HG03139 (cell line): ENCODE measurements around the gene PODXL.

Source experiments
- ATAC-seq: cut with Tn5 transposase; IDR thresholded peaks from one replicate; pipeline ENCODE4 v1.9.1; 2021; ENCODE audit not compliant: unreplicated experiment

The PODXL gene

GRCh38 chr7:131568510-131568909 is 12.1 kb upstream of the PODXL start:
- no peak for ATAC-seq

- no peak for ATAC-seq
Measured at GRCh38 chr7:131564640-131565039, 8.2 kb upstream of the PODXL start.

DNA sequence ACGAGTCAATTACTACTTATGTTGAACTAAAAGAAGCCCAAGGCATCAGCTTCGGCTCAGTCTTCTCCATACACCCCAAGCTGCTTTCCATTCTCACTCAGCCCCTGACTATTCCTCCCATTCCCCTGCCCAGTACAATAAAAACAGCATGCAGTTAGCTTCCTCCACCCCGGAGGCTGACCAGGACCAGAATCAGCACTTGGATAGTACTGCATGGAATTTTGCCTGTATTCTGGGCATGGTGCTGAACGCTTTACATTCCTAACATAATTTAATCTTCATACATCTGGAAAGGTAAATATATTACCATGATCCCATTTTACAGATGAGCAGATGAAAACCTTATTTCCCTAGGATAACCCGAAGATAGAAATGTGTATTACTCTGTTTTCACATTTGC is 7.5 kb upstream of the PODXL start:
- no peak for ATAC-seq

- ATAC-seq: no peak
Measured at GRCh38 chr7:131562941-131563340, 6.5 kb upstream of the PODXL start.

GRCh38 chr7:131560061-131560460 is 3.6 kb upstream of the PODXL start:
- ATAC-seq: no peak

DNA sequence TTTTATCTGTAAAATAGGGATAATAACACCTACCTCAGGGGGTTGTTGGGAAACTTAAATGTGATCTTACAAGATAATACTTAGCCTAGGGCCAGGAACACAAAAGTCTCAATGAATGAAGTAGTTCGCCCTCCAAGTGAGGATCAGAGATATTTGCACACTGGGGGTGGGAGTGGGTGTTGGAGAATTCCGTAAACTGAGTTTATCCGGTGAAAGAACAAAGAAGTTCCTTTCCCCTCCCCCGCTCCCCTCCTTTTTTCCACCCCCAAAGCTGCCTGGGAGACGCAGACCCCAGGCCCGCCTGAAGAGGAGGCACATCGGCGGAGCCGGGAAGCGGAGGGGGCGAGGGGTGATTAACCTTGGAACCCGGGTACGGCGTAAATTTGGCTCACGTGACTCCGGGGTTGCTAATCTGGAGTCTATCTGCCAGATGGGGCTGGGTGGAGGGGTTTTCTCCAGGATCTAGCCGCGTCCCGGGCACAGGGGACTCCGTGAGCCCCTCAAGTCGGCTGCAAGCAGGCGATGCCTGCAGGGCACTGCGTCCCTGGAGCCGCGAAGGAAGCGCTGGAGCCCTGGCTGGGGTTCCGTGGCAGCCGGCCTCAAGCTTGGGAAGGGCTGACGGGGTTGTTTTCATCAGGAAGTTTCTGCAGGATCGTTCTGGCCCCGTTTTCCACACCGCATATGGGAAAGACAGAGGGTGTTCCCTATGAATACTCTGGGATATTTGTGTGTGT is 1.4 kb upstream of the PODXL start:
- ATAC-seq: no peak

GRCh38 chr7:131556909-131557651 is 652 bp upstream of the PODXL start:
- ATAC-seq: no peak

- ATAC-seq: no peak
Measured at GRCh38 chr7:131555552-131556052, 826 bp downstream of the PODXL start.

- ATAC-seq: no peak
Measured at GRCh38 chr7:131554880-131555516, 1.4 kb downstream of the PODXL start.

- ATAC-seq: no peak
Measured at GRCh38 chr7:131553931-131554330, 2.5 kb downstream of the PODXL start.

- ATAC-seq: no peak
Measured at GRCh38 chr7:131552053-131552452, 4.4 kb downstream of the PODXL start.

- ATAC-seq: no peak
Measured at GRCh38 chr7:131550846-131551245, 5.6 kb downstream of the PODXL start.

- ATAC-seq: no peak
Measured at GRCh38 chr7:131548371-131548770, 8.1 kb downstream of the PODXL start.

DNA sequence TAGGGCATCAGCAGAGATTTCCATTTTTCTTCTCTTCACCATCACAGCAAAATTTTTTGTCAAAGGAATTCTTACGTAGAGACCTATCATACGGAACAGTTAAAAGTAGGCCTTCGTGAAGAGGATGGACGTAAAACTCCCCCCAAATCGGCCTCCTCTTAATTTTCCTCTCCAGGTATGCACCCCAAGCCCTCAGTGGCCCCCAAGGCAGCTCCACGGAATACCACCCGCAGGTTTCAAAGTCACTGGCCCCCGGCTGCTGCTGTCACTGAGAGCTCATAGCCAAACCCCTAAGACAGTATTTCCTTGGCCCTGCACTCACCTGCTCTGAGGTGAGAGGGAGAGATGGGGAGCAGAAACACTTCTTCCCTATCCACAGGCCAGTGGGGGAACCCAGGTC is 8.8 kb downstream of the PODXL start:
- ATAC-seq: no peak

DNA sequence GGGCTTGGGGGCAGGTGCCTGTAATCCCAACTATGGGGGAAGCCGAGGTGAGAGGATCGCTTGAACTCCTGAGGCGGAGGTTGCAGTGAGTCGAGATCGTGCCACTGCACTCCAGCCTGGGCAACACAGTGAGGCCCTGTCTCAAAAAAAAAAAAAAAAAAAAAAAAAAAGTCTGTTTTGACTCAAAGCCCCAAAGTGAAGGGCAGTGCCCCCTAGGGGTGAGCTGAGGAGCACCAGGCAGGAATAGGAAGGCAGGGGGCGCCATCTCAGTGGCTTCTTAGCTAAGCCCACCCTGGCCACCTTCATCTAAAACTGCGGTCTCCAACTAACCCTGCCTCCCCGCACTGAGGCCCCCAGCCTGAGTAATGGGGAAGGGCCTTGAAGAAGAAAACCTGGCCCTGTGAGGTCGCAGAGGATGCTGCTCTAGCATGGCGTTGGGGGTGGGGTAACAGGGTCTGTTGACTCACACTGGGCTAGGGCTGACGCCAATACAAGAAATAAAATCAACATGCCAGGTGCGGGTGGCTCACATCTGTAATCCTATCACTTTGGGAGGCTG is 9.8 kb downstream of the PODXL start:
- no peak for ATAC-seq

- ATAC-seq: no peak
Measured at GRCh38 chr7:131546126-131546525, 10.3 kb downstream of the PODXL start.

DNA sequence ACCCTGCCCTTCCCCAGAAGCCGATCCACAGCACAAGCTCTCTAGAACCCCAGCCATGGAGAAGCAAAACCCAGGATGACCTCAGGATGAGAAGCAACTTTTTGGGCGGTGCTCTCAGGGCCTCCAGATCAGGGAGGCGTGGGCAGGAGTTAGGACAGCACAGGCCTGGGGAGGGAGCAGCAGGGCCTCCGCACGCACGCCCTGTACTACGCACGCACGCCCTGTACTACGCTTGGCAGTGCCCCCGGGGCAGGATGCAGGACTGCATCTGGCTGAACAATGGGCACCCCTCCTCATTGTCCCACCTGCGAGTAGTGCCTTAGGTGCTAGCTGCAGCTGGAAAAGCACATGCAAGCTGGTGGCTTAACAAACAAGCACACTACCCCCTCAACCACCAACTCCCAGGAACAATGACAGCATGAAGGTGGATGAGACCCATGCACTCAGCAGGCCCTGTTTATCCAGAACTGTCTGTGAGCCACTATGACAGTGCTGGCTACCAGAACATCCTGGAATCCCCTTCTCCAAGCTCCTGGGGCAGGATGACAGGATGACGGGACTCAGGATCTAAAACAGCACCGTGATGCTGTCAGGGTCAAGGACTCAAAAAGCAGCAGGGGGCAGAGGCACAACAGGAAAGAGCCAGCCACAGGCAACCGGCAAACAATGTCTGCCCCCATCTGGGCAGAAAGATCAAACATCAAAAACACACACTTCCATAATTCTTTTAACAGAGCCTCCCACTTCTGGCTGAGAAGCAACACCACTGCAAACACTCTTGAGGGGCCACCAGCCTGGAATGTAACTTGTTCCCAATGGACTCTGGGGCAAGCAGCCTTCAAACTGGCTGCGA is 11.8 kb downstream of the PODXL start:
- no peak for ATAC-seq

DNA sequence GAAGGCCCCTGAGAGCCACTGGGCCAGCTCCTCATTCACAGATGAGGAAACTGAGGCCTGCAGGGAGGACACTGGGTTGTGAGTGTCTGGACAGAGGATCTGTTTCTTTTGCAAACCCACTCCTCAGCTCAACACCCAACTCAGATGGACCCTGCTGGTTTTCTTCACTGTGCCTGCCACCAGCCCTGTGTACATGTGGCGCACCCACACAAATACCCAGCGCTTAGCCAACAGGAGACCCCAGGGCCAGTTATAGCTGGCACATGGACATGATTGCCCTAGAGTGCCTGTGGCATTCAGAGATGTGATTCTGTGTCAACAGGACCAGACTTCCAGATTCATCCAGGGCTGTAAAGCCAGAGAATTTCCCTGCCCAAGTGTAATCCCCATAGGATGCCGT is 12.4 kb downstream of the PODXL start:
- no peak for ATAC-seq

DNA sequence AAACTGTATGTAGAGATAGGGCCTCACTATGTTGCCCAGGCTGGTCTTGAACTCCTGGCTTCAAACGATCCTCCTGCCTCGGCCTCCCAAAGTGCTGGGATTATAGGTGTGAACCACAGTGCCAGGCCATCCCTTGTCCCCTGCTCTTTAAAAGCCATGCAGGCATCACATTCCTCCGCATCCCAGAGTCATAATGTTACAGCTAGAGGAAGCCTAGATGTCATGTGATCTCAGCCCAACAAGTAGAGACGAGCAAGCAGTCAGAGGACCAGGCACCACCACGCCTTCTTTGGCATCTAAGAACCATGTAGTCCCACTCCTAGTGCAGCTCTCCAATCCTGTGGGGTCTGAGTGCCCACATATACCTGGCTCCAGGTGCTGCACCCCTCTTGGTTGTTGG is 13.1 kb downstream of the PODXL start:
- ATAC-seq: no peak

- ATAC-seq: no peak
Measured at GRCh38 chr7:131540491-131541162, 15.8 kb downstream of the PODXL start.
